SK-N-SH (cell line): ENCODE data around the gene SLC12A4. TPM values are rescaled to one million over a fixed set of nuclear protein-coding genes. Genes with fewer than 3 reads are reported as not detected.

Experiments
- CTCF ChIA-PET: fragments of 300-600, 350-600 bp; formaldehyde crosslinking; extraction: SDS; loops from one replicate; lab custom pipeline; 2021; lab: Yijun Ruan, JAX
- POLR2A ChIA-PET: fragments of 350-600 bp; sonication (Branson Sonifier 250); formaldehyde crosslinking; extraction: SDS; loops from one replicate; lab custom pipeline; 2020; ENCODE audit warnings: antibody characterized with exemption, inconsistent platforms; lab: Yijun Ruan, JAX
- DNase-seq: peaks from one replicate; pipeline ENCODE4 v3.0.0; 2012
- H2AFZ ChIP-seq: fragments of 200-600 bp; sonication (generic); 2 replicates; pipeline ENCODE4 v1.8.1; 2016; ENCODE audit warnings: antibody characterized with exemption, mild to moderate bottlenecking, low read depth
- H3F3A ChIP-seq: fragments of 200-600 bp; sonication (generic); replicated peaks from 2 replicates; pipeline ENCODE3; 2016; ENCODE audit warnings: antibody characterized with exemption, mild to moderate bottlenecking; ENCODE audit not compliant: insufficient read depth
- H3K27ac ChIP-seq, 2 experiments: fragments of 200-500 bp in 1 of 2; fragments of 200-600 bp in 1 of 2; sonication (Bioruptor generic) in 1 of 2; sonication (generic), shearing (Covaris generic) in 1 of 2; 2 replicates each; pipeline versions ENCODE4 v1.5.1 to v1.6.1; 2014 to 2016; ENCODE audit warnings: low read depth in 2 of 2, inconsistent platforms in 1 of 2, low read length in 1 of 2, mild to moderate bottlenecking in 1 of 2, mixed read lengths in 1 of 2
- H3K27me3 ChIP-seq: fragments of 200-600 bp; sonication (generic), shearing (Covaris generic); 2 replicates; pipeline ENCODE4 v1.6.1; 2016; ENCODE audit warnings: mixed run types; ENCODE audit not compliant: insufficient read depth
- H3K36me3 ChIP-seq, 2 experiments: fragments of 200-500 bp in 1 of 2; fragments of 200-600 bp in 1 of 2; sonication (Bioruptor generic) in 1 of 2; sonication (generic) in 1 of 2; replicated peaks in 1 of 2; 2 replicates each; pipeline versions ENCODE3 to v1.5.1; 2014 to 2016; ENCODE audit warnings: low read length in 1 of 2, mild to moderate bottlenecking in 1 of 2; ENCODE audit not compliant: insufficient read depth in 2 of 2, control insufficient read depth in 1 of 2
- H3K4me1 ChIP-seq, 2 experiments: fragments of 200-500 bp in 1 of 2; fragments of 200-600 bp in 1 of 2; sonication (Bioruptor generic) in 1 of 2; sonication (generic), shearing (Covaris generic) in 1 of 2; 2 replicates each; pipeline versions ENCODE4 v1.5.1 to v1.6.1; 2014 to 2016; ENCODE audit warnings: low read depth in 1 of 2, low read length in 1 of 2, mixed run types in 1 of 2; ENCODE audit not compliant: insufficient read depth in 2 of 2, control insufficient read depth in 1 of 2
- H3K4me2 ChIP-seq: fragments of 200-600 bp; sonication (generic), shearing (Covaris generic); 2 replicates; pipeline ENCODE4 v1.6.1; 2017; ENCODE audit warnings: mixed run types
- H3K4me3 ChIP-seq, 2 experiments: fragments of 200-500 bp in 1 of 2; fragments of 200-600 bp in 1 of 2; sonication (Bioruptor generic) in 1 of 2; sonication (generic), shearing (Covaris generic) in 1 of 2; 2 replicates each; pipeline versions ENCODE4 v1.5.1 to v1.8.1; 2014 to 2016; ENCODE audit warnings: low read depth in 2 of 2, inconsistent platforms in 1 of 2, low read length in 1 of 2, mild to moderate bottlenecking in 1 of 2, mixed read lengths in 1 of 2, moderate library complexity in 1 of 2
- H3K79me2 ChIP-seq: fragments of 200-600 bp; sonication (generic); 2 replicates; pipeline ENCODE4 v1.8.1; 2017; ENCODE audit warnings: mild to moderate bottlenecking; ENCODE audit not compliant: insufficient read depth
- H3K9ac ChIP-seq: fragments of 200-600 bp; sonication (generic); 2 replicates; pipeline ENCODE4 v1.6.1; 2017; ENCODE audit warnings: mixed run types
- H3K9me2 ChIP-seq: fragments of 200-600 bp; sonication (generic); 2 replicates; pipeline ENCODE4 v1.6.1; 2017; ENCODE audit warnings: mixed run types
- H3K9me3 ChIP-seq: fragments of 200-600 bp; sonication (generic); 2 replicates; pipeline ENCODE4 v1.6.1; 2017; ENCODE audit warnings: mixed run types, mild to moderate bottlenecking, moderate library complexity
- H4K20me1 ChIP-seq: fragments of 200-600 bp; sonication (generic); 2 replicates; pipeline ENCODE4 v1.6.1; 2017; ENCODE audit warnings: mild to moderate bottlenecking, mixed run types; ENCODE audit not compliant: insufficient read depth
- EZH2phosphoT487 ChIP-seq: fragments of 200-600 bp; sonication (generic); IDR thresholded peaks from 2 replicates; pipeline ENCODE4 v1.6.1; 2017; ENCODE audit warnings: low read depth, mixed run types, mild to moderate bottlenecking, antibody characterized with exemption, moderate library complexity, borderline replicate concordance
- FOSL2 ChIP-seq: IDR thresholded peaks from 2 replicates; pipeline ENCODE4 v1.4.0; 2012; ENCODE audit warnings: low read depth, mild to moderate bottlenecking, moderate library complexity, borderline replicate concordance
- GABPA ChIP-seq: IDR thresholded peaks from 2 replicates; pipeline ENCODE4 v1.4.0; 2012; ENCODE audit warnings: low read depth, mild to moderate bottlenecking
- MXI1 ChIP-seq: IDR thresholded peaks from 2 replicates; pipeline ENCODE4 v1.6.1; 2012; ENCODE audit warnings: mild to moderate bottlenecking, low read depth, low read length, improper control_type of control experiment
- NFIC ChIP-seq: IDR thresholded peaks from 2 replicates; pipeline ENCODE4 v1.4.0; 2012; ENCODE audit warnings: borderline replicate concordance
- POLR2AphosphoS5 ChIP-seq: IDR thresholded peaks from 2 replicates; pipeline ENCODE4 v1.6.1; 2012; ENCODE audit warnings: low read depth, low read length
- RAD21 ChIP-seq: IDR thresholded peaks from 2 replicates; pipeline ENCODE4 v1.6.1; 2012; ENCODE audit warnings: mild to moderate bottlenecking, low read length
- RCOR1 ChIP-seq: fragments of 150-350 bp; IDR thresholded peaks from 2 replicates; pipeline ENCODE4 v1.6.1; 2017; ENCODE audit warnings: antibody characterized with exemption, low read length
- RXRA ChIP-seq: IDR thresholded peaks from 2 replicates; pipeline ENCODE4 v1.4.0; 2012; ENCODE audit warnings: low read depth, mild to moderate bottlenecking, borderline replicate concordance
- SMC3 ChIP-seq: IDR thresholded peaks from 2 replicates; pipeline ENCODE4 v1.6.1; 2012; ENCODE audit warnings: low read depth, low read length, improper control_type of control experiment
- TCF12 ChIP-seq: IDR thresholded peaks from 2 replicates; pipeline ENCODE4 v1.4.0; 2012
- TEAD4 ChIP-seq: IDR thresholded peaks from 2 replicates; pipeline ENCODE4 v1.4.0; 2012; ENCODE audit warnings: mild to moderate bottlenecking, borderline replicate concordance; ENCODE audit not compliant: insufficient read depth
- YY1 ChIP-seq: IDR thresholded peaks from 2 replicates; pipeline ENCODE4 v1.4.0; 2012; ENCODE audit warnings: low read depth, mild to moderate bottlenecking
- WGBS: methylation state at CpG from one replicate; pipeline ENCODE4 v1.1.6; 2017; ENCODE audit warnings: low lambda C conversion rate; 5-methylcytosine and 5-hydroxymethylcytosine counted together
- polyA plus RNA-seq, 3 experiments: library from polyadenylated mRNA; depleted of rRNA; stranded (reverse); fragments of >200 nt; gene quantifications; 2 replicates each; pipeline ENCODE4 v1.2.3, GENCODE V29; 2012
- TF ChIP-seq, protein P1 (sequence below): fragments of 200-600 bp; sonication (generic); IDR thresholded peaks from 2 replicates; pipeline ENCODE4 v1.6.1; 2017; ENCODE audit warnings: antibody characterized with exemption, mild to moderate bottlenecking, moderate library complexity
- TF ChIP-seq, protein P2 (sequence below): IDR thresholded peaks from 2 replicates; pipeline ENCODE4 v1.4.0; 2012; ENCODE audit warnings: low read depth
- TF ChIP-seq, protein P3 (sequence below): IDR thresholded peaks from 2 replicates; pipeline ENCODE4 v1.4.0; 2012; ENCODE audit warnings: low read depth, borderline replicate concordance
- TF ChIP-seq, protein P4 (sequence below): fragments of 150-350 bp; IDR thresholded peaks from 2 replicates; pipeline ENCODE4 v1.6.1; 2016; ENCODE audit warnings: mild to moderate bottlenecking, low read depth, low read length

Gene SLC12A4
- polyA plus RNA-seq, 1 of the 3 experiments (the other 2 are of a cell fraction) = 75.8 TPM

GRCh38 chr16:67943619-67944504 is 24.6 kb downstream of the SLC12A4 start, which contains the start of gene LCAT:
TSS of gene LCAT (minus strand) at chr16:67944120. CDS start at chr16:67944101, 19 bp downstream.
- no peak within 1 kb of the TSS for H2AFZ ChIP-seq
- 91% methylated on average over 17 of the region's 23 CpGs for WGBS
- no peaks in the 10 kb centered on the region for H3K9me2 ChIP-seq
- TF ChIP-seq RCOR1 (no peak), RAD21 (no peak), EZH2phosphoT487 (no peak), GABPA (no peak), MXI1 (no peak), TCF12 (no peak)
- TF ChIP-seq, protein P1, sequence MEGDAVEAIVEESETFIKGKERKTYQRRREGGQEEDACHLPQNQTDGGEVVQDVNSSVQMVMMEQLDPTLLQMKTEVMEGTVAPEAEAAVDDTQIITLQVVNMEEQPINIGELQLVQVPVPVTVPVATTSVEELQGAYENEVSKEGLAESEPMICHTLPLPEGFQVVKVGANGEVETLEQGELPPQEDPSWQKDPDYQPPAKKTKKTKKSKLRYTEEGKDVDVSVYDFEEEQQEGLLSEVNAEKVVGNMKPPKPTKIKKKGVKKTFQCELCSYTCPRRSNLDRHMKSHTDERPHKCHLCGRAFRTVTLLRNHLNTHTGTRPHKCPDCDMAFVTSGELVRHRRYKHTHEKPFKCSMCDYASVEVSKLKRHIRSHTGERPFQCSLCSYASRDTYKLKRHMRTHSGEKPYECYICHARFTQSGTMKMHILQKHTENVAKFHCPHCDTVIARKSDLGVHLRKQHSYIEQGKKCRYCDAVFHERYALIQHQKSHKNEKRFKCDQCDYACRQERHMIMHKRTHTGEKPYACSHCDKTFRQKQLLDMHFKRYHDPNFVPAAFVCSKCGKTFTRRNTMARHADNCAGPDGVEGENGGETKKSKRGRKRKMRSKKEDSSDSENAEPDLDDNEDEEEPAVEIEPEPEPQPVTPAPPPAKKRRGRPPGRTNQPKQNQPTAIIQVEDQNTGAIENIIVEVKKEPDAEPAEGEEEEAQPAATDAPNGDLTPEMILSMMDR = no peak
- TF ChIP-seq, protein P2, sequence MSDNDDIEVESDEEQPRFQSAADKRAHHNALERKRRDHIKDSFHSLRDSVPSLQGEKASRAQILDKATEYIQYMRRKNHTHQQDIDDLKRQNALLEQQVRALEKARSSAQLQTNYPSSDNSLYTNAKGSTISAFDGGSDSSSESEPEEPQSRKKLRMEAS = no peak
- TF ChIP-seq, protein P3, sequence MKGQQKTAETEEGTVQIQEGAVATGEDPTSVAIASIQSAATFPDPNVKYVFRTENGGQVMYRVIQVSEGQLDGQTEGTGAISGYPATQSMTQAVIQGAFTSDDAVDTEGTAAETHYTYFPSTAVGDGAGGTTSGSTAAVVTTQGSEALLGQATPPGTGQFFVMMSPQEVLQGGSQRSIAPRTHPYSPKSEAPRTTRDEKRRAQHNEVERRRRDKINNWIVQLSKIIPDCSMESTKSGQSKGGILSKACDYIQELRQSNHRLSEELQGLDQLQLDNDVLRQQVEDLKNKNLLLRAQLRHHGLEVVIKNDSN = no peak
- peaks cover 12 to 63% of the 10 kb centered on the region in 2 experiments for H3K36me3 ChIP-seq
- H3K4me2 ChIP-seq = no peak within 1 kb of the TSS
- no peak within 1 kb of the TSS for H3K9ac ChIP-seq
- no peak for DNase-seq
- H3K27ac ChIP-seq = peak within 1 kb of the TSS in 1 of 2 experiments; percentile 20; a peak in 1 of 4 replicates
- no peaks in the 10 kb centered on the region for H3K9me3 ChIP-seq
- H3K79me2 ChIP-seq = peaks cover 10% of the 10 kb centered on the region; the same call in 1 of the 2 replicates
- peaks cover 22% of the 10 kb centered on the region for H3F3A ChIP-seq
- ChIA-PET POLR2A (interaction anchor here (1.0 kb wide), 1 partner anchor 9 kb away, joined by 3 read pairs; no protein-coding TSS in a partner anchor), CTCF (interaction anchor here (0.7 to 28.1 kb wide), 5 partner anchors 11 to 273 kb away, joined by 3 to 564 read pairs (median 5); partner anchors contain the start of genes EDC4, NRN1L and PSKH1)
- H3K27me3 ChIP-seq = no peaks in the 10 kb centered on the region
- peaks cover 13% of the 10 kb centered on the region; the same call in 1 of the 2 replicates for H4K20me1 ChIP-seq
- H3K4me3 ChIP-seq = no peak within 1 kb of the TSS
- peaks cover 0 to 22% of the 10 kb centered on the region in 2 experiments; a peak in 1 of 4 replicates for H3K4me1 ChIP-seq

- no peaks in the 10 kb centered on the region for H3K9me3 ChIP-seq
- H3K4me1 ChIP-seq = peaks cover 0 to 22% of the 10 kb centered on the region in 2 experiments; a peak in 1 of 4 replicates
- H3K4me3 ChIP-seq = no peak overlapping the region
- H3K79me2 ChIP-seq = peaks cover 10% of the 10 kb centered on the region; the same call in 1 of the 2 replicates
- peaks cover 22% of the 10 kb centered on the region for H3F3A ChIP-seq
- H3K36me3 ChIP-seq = peaks cover 12 to 60% of the 10 kb centered on the region in 2 experiments
- no peak for DNase-seq
- ChIA-PET POLR2A (no interaction called here), CTCF (interaction anchor here (0.7 to 28.1 kb wide), 9 partner anchors 11 to 272 kb away, joined by 3 to 564 read pairs (median 5); partner anchors contain the start of genes CTRL, EDC4, NRN1L and PSKH1)
- no peaks in the 10 kb centered on the region for H3K9me2 ChIP-seq
- 98% methylated on average over 6 of the region's 6 CpGs for WGBS
- peaks cover 13% of the 10 kb centered on the region; the same call in 1 of the 2 replicates for H4K20me1 ChIP-seq
- no peak overlapping the region for H3K4me2 ChIP-seq
- no peak overlapping the region for H2AFZ ChIP-seq
- H3K9ac ChIP-seq = no peak overlapping the region
- no peaks in the 10 kb centered on the region for H3K27me3 ChIP-seq
- H3K27ac ChIP-seq = no peak overlapping the region; a peak in 1 of 4 replicates
- TF ChIP-seq POLR2AphosphoS5 (no peak), FOSL2 (no peak), RXRA (no peak), MXI1 (no peak), TCF12 (no peak), TEAD4 (no peak), NFIC (no peak), EZH2phosphoT487 (no peak), RCOR1 (no peak), SMC3 (no peak), YY1 (no peak)
- TF ChIP-seq, protein P2 = no peak
- TF ChIP-seq, protein P4, sequence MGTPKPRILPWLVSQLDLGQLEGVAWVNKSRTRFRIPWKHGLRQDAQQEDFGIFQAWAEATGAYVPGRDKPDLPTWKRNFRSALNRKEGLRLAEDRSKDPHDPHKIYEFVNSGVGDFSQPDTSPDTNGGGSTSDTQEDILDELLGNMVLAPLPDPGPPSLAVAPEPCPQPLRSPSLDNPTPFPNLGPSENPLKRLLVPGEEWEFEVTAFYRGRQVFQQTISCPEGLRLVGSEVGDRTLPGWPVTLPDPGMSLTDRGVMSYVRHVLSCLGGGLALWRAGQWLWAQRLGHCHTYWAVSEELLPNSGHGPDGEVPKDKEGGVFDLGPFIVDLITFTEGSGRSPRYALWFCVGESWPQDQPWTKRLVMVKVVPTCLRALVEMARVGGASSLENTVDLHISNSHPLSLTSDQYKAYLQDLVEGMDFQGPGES = no peak
- TF ChIP-seq, protein P3 = no peak
These were observed 25.2 kb downstream of the SLC12A4 start for GRCh38 chr16:67943256-67943618.
